Suprapubic skin (tissue), 3 donors: ENCODE data around the gene ZNF582.

Experiments
- CTCF ChIP-seq, 2 donors: fragments of 200-600 bp in 1 of 2; fragments of 450-650 bp in 1 of 2; sonication (generic) in 1 of 2; IDR thresholded peaks; one replicate each; pipeline ENCODE4 v1.5.1; 2016 to 2019; ENCODE audit warnings: antibody characterized with exemption in 2 of 2, mild to moderate bottlenecking in 1 of 2, moderate library complexity in 1 of 2
- POLR2A ChIP-seq, 2 donors: fragments of 450-650 bp; IDR thresholded peaks; one replicate each; pipeline ENCODE4 v1.6.1; 2017; ENCODE audit warnings: antibody characterized with exemption in 2 of 2, mild to moderate bottlenecking in 2 of 2, moderate library complexity in 2 of 2

GRCh38 chr19:56347163-56347778 is 46.1 kb downstream of the ZNF582 start:
- TF ChIP-seq CTCF (IDR thresholded peaks at IDR 0.05): no peak
- TF ChIP-seq POLR2A (IDR thresholded peaks at IDR 0.05): no peak
